ENCODE data around the gene PAQR8.

PAQR8 gene

GRCh38 chr6:52361945-52362442 is at the start of gene PAQR8:
Gene PAQR8 (plus strand): TSS chr6:52362151. CDS start chr6:52403214, 41,063 bp downstream.
- peak; percentile 75 to 77 for DNase-seq

GRCh38 chr6:52312461-52312860 is 49.5 kb upstream of the PAQR8 start:
- no peak for DNase-seq

- no peak for DNase-seq
These were observed 47.2 kb upstream of the PAQR8 start for GRCh38 chr6:52314752-52315151.

GRCh38 chr6:52317211-52317610 is 44.7 kb upstream of the PAQR8 start:
- DNase-seq, result no peak

- DNase-seq, result no peak
These were observed 43.9 kb upstream of the PAQR8 start for GRCh38 chr6:52317841-52318581.

- no peak for DNase-seq
These were observed 37.8 kb upstream of the PAQR8 start for GRCh38 chr6:52324189-52324588.

- DNase-seq, result no peak
These were observed 36.1 kb upstream of the PAQR8 start for GRCh38 chr6:52325695-52326471.

- DNase-seq, result no peak
These were observed 35.2 kb upstream of the PAQR8 start for GRCh38 chr6:52326540-52327364.

GRCh38 chr6:52328303-52328662 is 33.7 kb upstream of the PAQR8 start:
- no peak for DNase-seq

GRCh38 chr6:52328729-52329128 is 33.2 kb upstream of the PAQR8 start:
- DNase-seq, result no peak

- no peak for DNase-seq
These were observed 31.5 kb upstream of the PAQR8 start for GRCh38 chr6:52330470-52330869.

GRCh38 chr6:52331793-52332457 is 30.0 kb upstream of the PAQR8 start:
- no peak for DNase-seq

GRCh38 chr6:52333840-52334200 is 28.1 kb upstream of the PAQR8 start:
- DNase-seq, result no peak

- DNase-seq, result no peak
These were observed 26.4 kb upstream of the PAQR8 start for GRCh38 chr6:52335576-52335975.

GRCh38 chr6:52336919-52337561 is 24.9 kb upstream of the PAQR8 start:
- DNase-seq, result no peak

GRCh38 chr6:52337633-52338290 is 24.2 kb upstream of the PAQR8 start:
- DNase-seq, result no peak

GRCh38 chr6:52340603-52340880 is 21.4 kb upstream of the PAQR8 start:
- DNase-seq, result no peak

GRCh38 chr6:52341561-52342260 is 20.2 kb upstream of the PAQR8 start:
- no peak for DNase-seq

- DNase-seq, result no peak
These were observed 16.6 kb upstream of the PAQR8 start for GRCh38 chr6:52345311-52345710.

- DNase-seq, result no peak
These were observed 15.4 kb upstream of the PAQR8 start for GRCh38 chr6:52346503-52346902.

GRCh38 chr6:52347818-52348217 is 14.1 kb upstream of the PAQR8 start:
- no peak for DNase-seq

Measured in activated CD4-positive, alpha-beta T cell treated with anti-CD3 and anti-CD28 coated beads for 4 hours (primary cell).